ENCODE data around the gene SLC18B1. TPM values are rescaled to one million over a fixed set of nuclear protein-coding genes. Genes with fewer than 3 reads are reported as not detected.

Gene SLC18B1
- total RNA-seq, 1 donor, result 11.2 TPM

DNA sequence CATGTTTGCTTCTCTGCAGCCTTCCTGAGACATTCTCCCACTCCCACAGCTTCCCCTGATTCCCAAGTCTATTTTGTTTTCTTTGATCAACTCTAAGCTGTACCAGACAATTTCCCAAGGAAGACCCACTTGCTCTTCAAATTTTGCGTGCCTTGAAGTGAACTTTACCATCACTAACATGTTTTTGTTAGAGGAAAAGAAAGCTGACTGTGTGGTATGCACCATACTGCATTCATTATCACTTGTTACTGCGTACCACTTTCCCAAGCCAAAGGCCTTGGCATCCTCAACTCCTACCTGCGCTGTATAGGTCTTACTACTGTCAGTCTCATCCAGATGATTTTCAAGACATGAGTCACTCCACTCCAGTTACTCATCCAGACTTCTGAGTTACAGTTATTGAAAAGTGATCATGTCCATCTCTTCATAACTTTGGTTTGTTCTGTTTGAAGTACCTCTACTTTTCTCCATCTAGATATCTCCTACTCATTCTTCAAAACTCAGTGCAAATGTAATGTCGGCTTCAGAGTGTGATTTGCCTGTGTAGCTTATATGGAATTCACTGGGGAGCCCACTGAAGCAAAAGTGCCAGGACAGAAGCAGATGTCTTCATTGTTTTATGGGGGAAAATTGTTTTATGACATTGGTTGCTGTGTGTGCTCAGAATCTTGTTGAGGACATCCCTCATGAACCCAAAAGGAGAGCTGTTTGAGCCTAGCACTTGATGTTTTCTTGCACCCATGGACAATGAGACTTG, 21.1 kb upstream of the SLC18B1 start:
- TF ChIP-seq, protein P1, sequence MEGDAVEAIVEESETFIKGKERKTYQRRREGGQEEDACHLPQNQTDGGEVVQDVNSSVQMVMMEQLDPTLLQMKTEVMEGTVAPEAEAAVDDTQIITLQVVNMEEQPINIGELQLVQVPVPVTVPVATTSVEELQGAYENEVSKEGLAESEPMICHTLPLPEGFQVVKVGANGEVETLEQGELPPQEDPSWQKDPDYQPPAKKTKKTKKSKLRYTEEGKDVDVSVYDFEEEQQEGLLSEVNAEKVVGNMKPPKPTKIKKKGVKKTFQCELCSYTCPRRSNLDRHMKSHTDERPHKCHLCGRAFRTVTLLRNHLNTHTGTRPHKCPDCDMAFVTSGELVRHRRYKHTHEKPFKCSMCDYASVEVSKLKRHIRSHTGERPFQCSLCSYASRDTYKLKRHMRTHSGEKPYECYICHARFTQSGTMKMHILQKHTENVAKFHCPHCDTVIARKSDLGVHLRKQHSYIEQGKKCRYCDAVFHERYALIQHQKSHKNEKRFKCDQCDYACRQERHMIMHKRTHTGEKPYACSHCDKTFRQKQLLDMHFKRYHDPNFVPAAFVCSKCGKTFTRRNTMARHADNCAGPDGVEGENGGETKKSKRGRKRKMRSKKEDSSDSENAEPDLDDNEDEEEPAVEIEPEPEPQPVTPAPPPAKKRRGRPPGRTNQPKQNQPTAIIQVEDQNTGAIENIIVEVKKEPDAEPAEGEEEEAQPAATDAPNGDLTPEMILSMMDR (IDR thresholded peaks at IDR 0.05; ENCODE audit: insufficient read depth, low read depth, low read length), result no peak
- no peak for DNase-seq (ENCODE audit: low read depth)
- H3K4me3 ChIP-seq (ENCODE audit: low read depth, low read length), result no peak overlapping the region

DNA sequence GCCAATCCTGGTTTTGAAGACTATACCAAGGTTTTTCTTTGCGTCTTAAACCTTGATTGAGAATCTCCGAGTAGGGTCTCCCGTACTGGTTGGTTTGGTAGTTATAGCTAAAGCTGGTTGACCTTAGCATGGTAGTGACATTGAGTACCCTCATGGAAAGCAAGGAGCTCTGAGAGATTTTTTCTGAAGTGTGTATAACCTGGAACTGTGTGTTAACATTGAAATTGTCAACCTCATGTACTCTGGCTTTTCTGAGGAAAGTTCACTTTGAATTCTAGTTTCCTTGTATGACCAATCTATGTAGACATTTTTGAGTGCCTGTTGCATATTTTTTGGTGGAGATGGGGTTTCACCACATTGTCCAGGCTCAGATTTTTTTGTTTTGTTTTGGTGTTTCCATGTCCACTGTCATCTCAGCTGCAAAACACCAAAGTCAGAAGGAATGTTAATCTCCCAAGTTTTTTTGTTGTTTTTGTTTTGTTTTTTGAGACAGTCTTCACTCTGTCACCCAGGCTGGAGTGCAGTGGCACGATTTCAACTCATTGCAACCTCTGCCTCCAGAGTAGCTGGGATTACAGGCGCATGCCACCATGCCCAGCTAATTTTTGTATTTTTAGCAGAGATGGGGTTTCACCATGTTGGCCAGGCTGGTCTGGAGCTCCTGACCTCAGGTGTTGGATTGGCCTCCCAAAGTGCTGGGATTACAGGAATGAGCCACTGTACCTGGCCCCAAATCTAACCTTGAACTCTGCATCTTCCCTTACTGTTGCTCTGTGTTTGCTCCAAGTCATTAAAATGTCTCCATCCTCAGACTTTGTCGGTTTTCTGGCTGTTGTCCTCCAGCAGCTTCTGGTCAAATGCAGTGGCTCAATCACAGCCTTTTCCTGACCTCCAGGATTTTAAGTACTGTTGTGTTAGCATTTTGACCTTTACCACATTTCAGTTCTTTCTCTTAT, 20.2 kb upstream of the SLC18B1 start:
- DNase-seq (ENCODE audit: low read depth), result peak; percentile 41
- H3K4me3 ChIP-seq (ENCODE audit: low read depth, low read length), result no peak overlapping the region
- TF ChIP-seq, protein P1 (IDR thresholded peaks at IDR 0.05; ENCODE audit: insufficient read depth, low read depth, low read length), result no peak

DNA sequence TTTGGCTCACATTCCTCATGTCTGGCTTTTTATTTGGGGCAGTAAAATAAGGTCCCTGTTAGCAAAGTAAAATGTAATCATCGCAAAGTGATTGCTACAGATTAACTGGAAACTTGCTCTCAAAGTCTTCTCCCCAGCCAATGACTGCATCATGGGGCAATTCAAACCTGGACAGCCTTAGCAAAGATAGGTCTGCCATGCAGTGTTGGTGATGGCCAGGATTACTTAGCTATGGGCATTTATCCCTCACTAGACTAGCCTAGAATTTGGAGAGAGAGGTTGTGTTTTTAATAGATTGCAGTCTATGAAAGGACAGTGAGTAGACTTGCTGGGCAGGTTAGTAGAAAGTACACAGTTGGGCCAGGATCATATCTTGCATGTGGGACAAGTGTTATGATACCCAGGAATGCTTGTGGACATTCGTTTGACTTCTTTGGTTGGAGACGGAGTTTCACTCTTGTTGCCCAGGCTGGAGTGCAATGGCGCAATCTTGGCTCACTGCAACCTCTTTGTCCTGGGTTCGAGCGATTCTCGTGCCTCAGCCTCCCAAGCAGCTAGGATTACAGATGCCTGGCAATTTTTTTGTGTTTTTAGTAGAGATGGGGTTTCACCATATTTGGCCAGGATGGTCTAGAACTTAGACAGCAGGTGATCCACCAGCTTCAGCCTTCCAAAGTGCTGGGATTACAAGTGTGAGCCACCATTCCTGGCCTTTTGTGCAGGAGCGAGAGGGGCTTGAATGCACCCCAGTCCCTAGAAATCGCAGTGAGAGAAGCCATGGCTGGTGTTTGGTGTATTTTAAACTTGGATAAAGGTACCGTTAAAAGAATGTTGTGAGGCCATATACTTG, 19.3 kb upstream of the SLC18B1 start:
- H3K4me3 ChIP-seq (ENCODE audit: low read depth, low read length), result no peak overlapping the region
- TF ChIP-seq, protein P1 (IDR thresholded peaks at IDR 0.05; ENCODE audit: insufficient read depth, low read depth, low read length), result no peak
- DNase-seq (ENCODE audit: low read depth), result no peak

DNA sequence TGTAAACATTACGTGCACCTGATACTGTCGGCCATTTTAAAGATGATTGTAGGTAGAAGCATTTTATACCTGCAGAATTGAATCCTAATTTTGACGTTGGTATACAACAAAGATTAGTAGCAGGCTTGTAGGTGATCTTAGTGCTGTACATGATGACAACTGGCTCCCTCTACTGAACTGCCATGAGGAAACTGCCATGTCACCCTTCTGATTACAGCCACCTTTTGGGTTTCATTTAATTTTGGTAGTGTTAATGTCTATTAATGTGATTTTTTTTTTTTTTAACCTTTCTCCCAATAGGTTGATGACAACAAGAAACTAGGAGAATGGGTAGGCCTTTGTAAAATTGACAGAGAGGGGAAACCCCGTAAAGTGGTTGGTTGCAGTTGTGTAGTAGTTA, 18.2 kb upstream of the SLC18B1 start:
- TF ChIP-seq, protein P1 (IDR thresholded peaks at IDR 0.05; ENCODE audit: insufficient read depth, low read depth, low read length), result no peak
- no peak overlapping the region for H3K4me3 ChIP-seq (ENCODE audit: low read depth, low read length)
- no peak for DNase-seq (ENCODE audit: low read depth)

DNA sequence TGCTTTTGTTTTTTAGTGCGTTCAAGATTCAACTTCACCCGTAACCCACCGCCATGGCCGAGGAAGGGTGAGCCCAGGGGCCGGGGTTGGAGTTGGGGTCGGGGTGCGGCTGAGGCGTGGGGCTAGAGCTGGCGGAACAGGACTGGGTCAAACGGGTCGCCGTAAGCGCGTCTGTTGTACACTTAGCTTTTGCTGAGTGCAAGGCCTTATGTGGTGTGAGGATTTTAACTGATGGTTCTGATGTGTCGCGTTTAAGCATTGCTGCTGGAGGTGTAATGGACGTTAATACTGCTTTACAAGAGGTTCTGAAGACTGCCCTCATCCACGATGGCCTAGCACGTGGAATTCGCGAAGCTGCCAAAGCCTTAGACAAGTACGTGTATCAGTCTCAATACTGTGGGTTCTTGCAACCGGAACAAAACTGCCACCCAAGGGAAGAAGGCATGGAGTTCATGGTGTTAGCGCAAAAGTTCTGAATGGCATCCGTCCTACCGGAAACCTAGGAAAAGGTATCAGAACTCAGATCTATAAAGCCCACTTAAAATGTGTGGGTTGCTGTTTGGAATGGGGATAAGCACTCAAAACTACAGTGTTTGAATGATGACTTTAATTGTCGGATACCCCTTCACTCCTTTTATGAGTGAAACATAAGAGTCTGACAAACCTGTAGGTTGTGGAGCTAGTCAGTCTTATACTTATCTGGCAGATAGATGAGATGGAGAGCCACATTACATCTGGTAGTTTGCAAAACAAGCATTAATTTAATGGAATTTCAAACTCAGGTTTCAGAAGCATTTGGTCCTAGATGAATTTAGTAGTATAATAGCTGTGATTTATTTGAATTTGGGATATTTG, 16.5 kb upstream of the SLC18B1 start:
- DNase-seq (ENCODE audit: low read depth), result no peak
- TF ChIP-seq, protein P1 (IDR thresholded peaks at IDR 0.05; ENCODE audit: insufficient read depth, low read depth, low read length), result no peak
- H3K4me3 ChIP-seq (ENCODE audit: low read depth, low read length), result peak overlapping the region; percentile 78

All from fibroblast of villous mesenchyme (primary cell).